Activated naive CD4-positive, alpha-beta T cell treated with anti-CD3 and anti-CD28 coated beads, Interleukin-2, amount 10 ng/mL, durations not matched to agents 5 hours and 36 hours (primary cell): ENCODE results near the gene NR2F2. TPM values are rescaled to one million over a fixed set of nuclear protein-coding genes. Genes with fewer than 3 reads are reported as not detected.

Experiments
- total RNA-seq, 2 experiments: library from RNA; stranded (reverse); gene quantifications; one replicate each; pipeline ENCODE4 v1.2.3, GENCODE V29; 2021

NR2F2 gene
- not detected for total RNA-seq

DNA sequence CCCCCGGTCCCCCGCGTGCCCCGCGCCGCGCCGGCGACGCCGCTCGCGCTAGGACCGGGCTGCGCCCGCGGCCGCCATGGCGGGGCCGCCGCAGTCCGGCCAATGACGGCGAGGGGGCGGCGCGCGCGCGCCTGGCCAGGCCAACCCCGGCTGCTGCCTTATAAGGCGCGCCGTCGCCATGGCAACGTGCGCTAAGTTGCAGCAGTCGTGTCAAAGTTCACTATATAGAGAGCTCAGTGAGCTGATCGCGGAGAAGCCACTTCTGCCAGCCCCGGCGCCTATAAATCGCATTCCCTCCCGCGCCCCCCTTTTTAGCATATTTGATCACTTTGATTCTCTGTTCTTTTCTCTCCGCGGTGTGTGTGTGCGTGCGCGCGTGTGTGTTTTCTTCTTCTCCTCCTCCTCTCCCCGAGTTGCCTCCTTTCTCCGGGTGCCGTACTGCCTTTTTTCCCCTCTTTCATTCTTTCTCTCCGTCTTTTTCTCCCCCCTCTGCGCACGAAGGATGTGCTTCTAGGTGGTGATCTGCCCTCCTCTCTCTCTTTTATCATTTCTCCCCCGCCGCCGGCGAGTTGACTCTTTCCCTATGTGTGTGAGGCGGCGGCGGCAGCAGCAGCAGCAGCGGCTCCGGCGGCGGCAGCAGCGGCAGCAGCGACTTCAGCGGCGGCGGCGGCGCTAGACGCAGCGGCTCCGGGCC lies at the start of gene NR2F2:
Gene NR2F2 (plus strand): TSS at position 251 of the 694 bp plus-strand sequence. CDS start 1,406 bp downstream, outside the sequence.

